Measurements from ENCODE around the gene METTL14. TPM values are rescaled to one million over a fixed set of nuclear protein-coding genes. Genes with fewer than 3 reads are reported as not detected.

METTL14 gene
- polyA plus RNA-seq, 3 donors, result 55.9 to 65.4 (median 58.9) TPM

GRCh38 chr4:118727360-118727759, 42.2 kb downstream of the METTL14 start:
- no peak for DNase-seq (ENCODE audit: extremely low read depth in 1 of 11, low read depth in 9 of 11, low spot score in 4 of 11)

GRCh38 chr4:118729287-118730286, 44.4 kb downstream of the METTL14 start:
- no peak for DNase-seq (ENCODE audit: extremely low read depth in 1 of 11, low read depth in 9 of 11, low spot score in 4 of 11)

GRCh38 chr4:118730683-118731082, 45.5 kb downstream of the METTL14 start:
- no peak for DNase-seq (ENCODE audit: extremely low read depth in 1 of 11, low read depth in 9 of 11, low spot score in 4 of 11)

GRCh38 chr4:118732591-118733330, 47.6 kb downstream of the METTL14 start:
- DNase-seq (ENCODE audit: extremely low read depth in 1 of 11, low read depth in 9 of 11, low spot score in 4 of 11), result no peak

GRCh38 chr4:118734491-118735205, 49.5 kb downstream of the METTL14 start:
- DNase-seq (ENCODE audit: extremely low read depth in 1 of 11, low read depth in 9 of 11, low spot score in 4 of 11), result no peak

GRCh38 chr4:118736900-118737299, 51.7 kb downstream of the METTL14 start:
- no peak for DNase-seq (ENCODE audit: extremely low read depth in 1 of 11, low read depth in 9 of 11, low spot score in 4 of 11)

GRCh38 chr4:118738090-118738489, 52.9 kb downstream of the METTL14 start:
- DNase-seq (ENCODE audit: extremely low read depth in 1 of 11, low read depth in 9 of 11, low spot score in 4 of 11), result no peak

- DNase-seq (ENCODE audit: extremely low read depth in 1 of 11, low read depth in 9 of 11, low spot score in 4 of 11), result no peak
Observed at GRCh38 chr4:118739022-118739713, 54.0 kb downstream of the METTL14 start.

- no peak for DNase-seq (ENCODE audit: extremely low read depth in 1 of 11, low read depth in 9 of 11, low spot score in 4 of 11)
Observed at GRCh38 chr4:118740869-118741268, 55.7 kb downstream of the METTL14 start.

- no peak for DNase-seq (ENCODE audit: extremely low read depth in 1 of 11, low read depth in 9 of 11, low spot score in 4 of 11)
Observed at GRCh38 chr4:118741301-118741855, 56.2 kb downstream of the METTL14 start.

- DNase-seq (ENCODE audit: extremely low read depth in 1 of 11, low read depth in 9 of 11, low spot score in 4 of 11), result no peak
Observed at GRCh38 chr4:118742050-118742449, 56.9 kb downstream of the METTL14 start.

GRCh38 chr4:118743867-118744266, 58.7 kb downstream of the METTL14 start:
- no peak for DNase-seq (ENCODE audit: extremely low read depth in 1 of 11, low read depth in 9 of 11, low spot score in 4 of 11)

GRCh38 chr4:118745357-118745756, 60.2 kb downstream of the METTL14 start:
- DNase-seq (ENCODE audit: extremely low read depth in 1 of 11, low read depth in 9 of 11, low spot score in 4 of 11), result no peak

GRCh38 chr4:118746251-118746919, 61.2 kb downstream of the METTL14 start:
- DNase-seq (ENCODE audit: extremely low read depth in 1 of 11, low read depth in 9 of 11, low spot score in 4 of 11), result no peak

- no peak for DNase-seq (ENCODE audit: extremely low read depth in 1 of 11, low read depth in 9 of 11, low spot score in 4 of 11)
Observed at GRCh38 chr4:118749347-118749988, 64.3 kb downstream of the METTL14 start.

- no peak for DNase-seq (ENCODE audit: extremely low read depth in 1 of 11, low read depth in 9 of 11, low spot score in 4 of 11)
Observed at GRCh38 chr4:118751629-118752323, 66.6 kb downstream of the METTL14 start.

- DNase-seq (ENCODE audit: extremely low read depth in 1 of 11, low read depth in 9 of 11, low spot score in 4 of 11), result no peak
Observed at GRCh38 chr4:118752551-118752950, 67.4 kb downstream of the METTL14 start.

Data from renal cortex interstitium (tissue), 11 donors.